HepG2 (cell line): ENCODE data around the gene PLD1.

Experiments used
- MYC ChIP-seq: sonication (generic); formaldehyde crosslinking; IDR thresholded peaks from 2 replicates; pipeline ENCODE4 v1.9.0; 2021; ENCODE audit warnings: missing genetic modification reagents, borderline replicate concordance
- SUZ12 ChIP-seq: fragments of 150-350 bp; IDR thresholded peaks from 2 replicates; pipeline ENCODE4 v1.6.1; 2014; ENCODE audit warnings: low read depth, low read length

GRCh38 chr3:171825222-171825828 is 15.0 kb upstream of the PLD1 start:
- no peak for TF ChIP-seq SUZ12
- TF ChIP-seq MYC: no peak
